HG03378 (cell line): ENCODE results near the gene DIS3L2.

Experiments
- ATAC-seq: cut with Tn5 transposase; IDR thresholded peaks from one replicate; pipeline ENCODE4 v1.9.1; 2021; ENCODE audit warnings: mild to moderate bottlenecking, moderate library complexity; ENCODE audit not compliant: unreplicated experiment

Gene DIS3L2

DNA sequence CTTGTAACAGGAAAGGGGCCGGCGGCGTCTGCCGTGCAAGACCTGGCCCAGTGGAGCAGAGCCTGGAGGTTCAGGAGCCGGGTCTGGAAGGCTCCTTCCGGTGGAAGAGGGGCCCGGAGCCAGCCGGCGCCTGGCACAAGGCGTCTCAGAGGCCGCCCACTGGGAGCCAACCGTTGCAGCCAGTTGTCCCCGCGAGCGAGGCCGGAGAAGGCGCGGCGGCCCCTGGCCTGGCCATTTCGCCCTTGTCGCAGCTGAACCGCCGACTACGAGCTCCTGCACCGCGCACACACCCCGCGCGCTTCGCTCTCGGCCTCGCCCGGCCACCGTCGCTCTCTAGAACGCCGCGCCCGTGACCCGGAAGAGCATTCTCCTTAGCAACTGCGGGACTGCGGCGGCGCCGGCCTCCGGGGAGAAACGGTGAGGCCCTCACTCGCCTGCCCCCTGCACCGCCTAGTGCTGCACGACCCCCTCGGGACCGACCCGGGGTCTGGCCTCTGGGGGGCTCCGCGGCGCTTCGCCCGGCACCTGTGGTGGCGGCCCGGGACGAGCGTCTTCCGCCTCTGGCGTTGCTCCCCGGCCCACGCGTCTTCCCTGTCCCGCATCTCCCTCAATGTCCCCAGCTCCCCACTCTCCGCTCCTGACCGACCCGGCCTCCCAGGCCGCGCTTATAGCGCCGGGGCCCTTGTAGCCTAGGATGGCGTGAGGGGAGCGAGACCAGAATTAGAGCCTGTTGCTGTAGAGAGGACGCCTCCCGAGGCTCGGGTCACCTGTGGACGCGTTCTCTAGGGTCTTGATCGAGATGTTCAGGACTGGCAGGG, at the start of gene DIS3L2:
TSS of gene DIS3L2 (plus strand) at position 365 of the 818 bp plus-strand sequence. CDS start 53,215 bp downstream, outside the sequence.
- peak; percentile 85 for ATAC-seq

DNA sequence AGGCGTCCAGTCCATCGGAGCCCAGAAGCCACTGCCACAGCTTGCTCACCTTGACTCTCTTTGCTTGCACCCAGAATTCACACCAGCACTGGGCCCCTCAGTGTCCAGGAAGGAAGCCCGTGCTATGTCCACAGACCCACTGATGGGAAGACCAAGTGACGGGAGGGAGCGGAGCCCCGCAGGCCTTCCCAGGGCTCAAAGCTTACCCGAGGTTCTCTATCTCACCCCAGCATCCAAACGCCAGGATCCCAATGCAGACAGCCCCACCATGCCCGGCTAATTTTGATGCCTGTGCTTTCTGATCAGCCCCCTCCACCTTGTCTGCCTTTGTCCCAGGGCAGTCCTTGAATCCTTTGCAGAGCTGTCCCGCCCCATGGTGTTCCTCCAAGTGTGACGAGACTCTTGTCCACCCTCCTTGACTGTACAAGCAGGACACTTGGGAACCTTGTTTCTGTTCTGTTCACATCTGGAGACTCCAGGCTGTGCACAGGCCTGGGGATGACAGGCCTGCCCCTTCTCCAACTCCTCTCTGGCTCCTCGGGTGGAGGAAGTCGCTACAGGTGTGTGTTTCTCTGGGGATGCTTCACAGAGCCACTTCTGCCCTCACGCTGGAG, 47.3 kb upstream of the DIS3L2 start:
- no peak for ATAC-seq

GRCh38 chr2:231917280-231918066, 44.0 kb upstream of the DIS3L2 start:
- ATAC-seq, result no peak

- no peak for ATAC-seq
These were observed 42.8 kb upstream of the DIS3L2 start for GRCh38 chr2:231918501-231919330.

DNA sequence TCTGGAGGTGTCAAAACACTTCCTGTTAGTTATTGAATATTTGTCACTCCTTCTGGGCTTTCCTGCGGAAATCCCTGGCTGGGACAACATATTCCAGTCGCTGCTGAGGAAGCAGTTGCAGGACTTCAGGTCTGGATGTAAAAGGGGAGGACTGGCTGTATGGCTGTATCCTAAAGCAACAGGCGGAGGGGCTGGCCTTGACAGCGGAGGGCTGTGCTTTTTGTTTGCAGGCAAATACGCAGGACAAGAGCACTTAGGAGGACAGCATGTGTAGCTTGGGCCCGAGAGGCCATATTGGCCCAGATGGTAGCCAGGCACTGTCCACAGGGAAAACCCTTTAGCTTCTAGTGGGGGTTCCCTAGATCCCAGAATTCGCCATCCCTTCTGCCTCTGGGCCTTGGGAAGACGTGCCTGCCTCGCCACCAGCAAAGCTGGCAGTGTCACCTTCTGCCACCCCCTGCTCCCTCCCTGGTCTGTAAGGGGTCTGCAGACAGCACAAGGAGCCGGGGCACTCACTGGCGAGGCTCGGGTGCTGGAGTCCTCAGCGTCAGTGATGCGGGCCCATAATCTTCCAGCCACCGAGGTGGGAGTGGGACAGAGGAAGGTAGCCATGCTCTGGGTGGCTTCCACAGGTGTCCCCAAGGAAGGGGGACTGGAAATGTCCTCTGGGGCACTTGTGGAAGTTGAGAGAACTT, 42.0 kb upstream of the DIS3L2 start:
- ATAC-seq, result no peak

DNA sequence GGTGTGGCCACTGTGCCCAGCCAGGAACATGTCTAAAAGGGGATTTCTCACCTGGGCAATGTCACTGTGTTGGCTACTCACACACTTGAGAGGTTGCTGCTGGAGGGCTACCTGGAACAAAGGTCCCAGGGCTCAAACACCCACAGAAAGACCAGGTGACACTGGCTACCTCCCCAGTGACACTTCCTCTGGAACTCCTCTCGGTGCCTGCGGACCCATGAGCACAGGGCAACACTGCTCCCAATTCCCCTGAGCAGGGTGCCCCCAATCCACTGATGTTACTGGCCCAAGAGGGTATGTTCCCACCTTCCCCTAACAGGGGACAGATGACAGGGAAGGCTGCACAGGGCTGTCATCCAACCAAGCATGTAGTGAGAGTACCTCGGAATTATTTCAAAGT, 41.1 kb upstream of the DIS3L2 start:
- no peak for ATAC-seq

DNA sequence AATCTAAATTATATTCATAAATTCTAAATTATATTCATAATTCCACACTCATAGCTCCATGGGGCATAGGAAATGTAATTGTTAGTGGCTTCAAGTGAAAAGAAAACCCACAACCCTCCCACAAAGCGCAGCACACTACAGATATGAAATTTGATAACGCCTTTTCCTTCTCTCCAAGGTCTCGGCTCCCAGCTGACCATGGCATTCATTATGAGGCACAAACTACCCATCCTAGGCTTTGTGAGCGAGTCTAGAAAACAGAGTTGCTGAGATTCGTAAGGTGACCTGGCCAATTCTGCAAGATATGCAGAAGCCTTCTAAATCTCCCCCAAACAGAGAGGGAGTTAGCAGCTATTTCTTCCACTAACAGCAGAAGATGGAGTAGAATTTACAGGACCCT, 40.7 kb upstream of the DIS3L2 start:
- ATAC-seq, result no peak

DNA sequence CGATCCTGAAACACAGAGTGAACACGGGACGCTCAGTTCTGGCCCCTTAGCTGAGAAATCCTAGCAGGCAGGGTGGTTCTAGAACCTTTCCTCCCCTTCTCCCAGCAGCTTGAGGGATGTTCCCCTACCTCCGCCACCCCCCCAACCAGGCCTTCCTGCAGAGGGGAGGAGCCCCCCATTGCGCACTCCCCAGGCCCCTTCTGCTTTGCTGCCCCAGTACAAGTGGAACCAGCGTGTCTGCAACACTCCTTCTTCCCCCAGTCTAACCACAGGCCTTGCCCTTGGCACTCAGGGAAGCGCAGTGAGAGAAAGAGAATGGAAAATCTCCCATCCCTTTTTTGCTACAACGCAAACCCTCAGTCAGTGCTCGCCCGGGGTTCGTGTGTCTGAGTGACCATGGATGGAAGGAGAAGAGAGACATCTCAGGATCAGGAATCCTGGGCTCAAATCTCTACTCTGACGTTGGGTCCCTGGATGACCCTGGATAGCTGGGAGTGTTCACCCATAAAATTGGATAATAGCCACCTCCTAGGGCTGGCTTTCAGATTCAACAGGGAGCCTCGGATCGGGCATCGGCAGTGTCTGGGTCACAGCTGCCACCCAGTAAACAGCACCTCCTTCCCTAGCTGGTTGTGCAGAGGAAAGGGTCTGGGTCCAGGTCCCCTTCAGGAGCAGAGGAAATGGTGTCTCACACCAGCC, 39.1 kb upstream of the DIS3L2 start:
- no peak for ATAC-seq

- no peak for ATAC-seq
These were observed 38.5 kb upstream of the DIS3L2 start for GRCh38 chr2:231923010-231923344.

GRCh38 chr2:231923951-231924888, 37.3 kb upstream of the DIS3L2 start:
- ATAC-seq, result no peak

DNA sequence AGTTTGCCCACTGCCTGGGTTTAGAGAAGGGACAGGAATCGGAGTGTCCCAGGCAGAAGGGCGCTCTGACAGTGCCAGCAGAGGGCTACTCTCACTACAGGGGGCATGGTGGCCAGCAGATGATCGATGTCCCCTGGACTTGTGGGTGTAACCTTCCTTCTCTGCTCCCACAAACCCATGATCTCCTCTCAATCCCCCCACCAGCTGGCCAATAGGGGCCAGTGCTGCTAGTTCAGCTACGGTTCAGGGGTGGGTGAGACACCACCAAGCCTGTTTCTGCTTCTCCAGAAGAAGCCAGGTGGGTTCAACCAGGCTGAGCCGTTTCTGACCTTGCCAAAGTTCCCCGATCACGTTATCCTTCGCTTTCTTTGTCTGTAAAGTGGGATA, 36.6 kb upstream of the DIS3L2 start:
- no peak for ATAC-seq

GRCh38 chr2:231925303-231926179, 36.0 kb upstream of the DIS3L2 start:
- ATAC-seq, result no peak

- ATAC-seq, result no peak
These were observed 35.3 kb upstream of the DIS3L2 start, which contains the start of gene NPPC for GRCh38 chr2:231926180-231926741. Gene NPPC (minus strand): TSS chr2:231926396. CDS start chr2:231926249, 147 bp downstream.

GRCh38 chr2:231926761-231927565, 34.5 kb upstream of the DIS3L2 start:
- ATAC-seq, result no peak

- ATAC-seq, result no peak
These were observed 34.0 kb upstream of the DIS3L2 start for GRCh38 chr2:231927566-231927890.

GRCh38 chr2:231928481-231928880, 33.0 kb upstream of the DIS3L2 start:
- no peak for ATAC-seq
